ENCODE measurements around the gene DCX. TPM values are rescaled to one million over a fixed set of nuclear protein-coding genes. Genes with fewer than 3 reads are reported as not detected.

The DCX gene
- not detected for total RNA-seq

- DNase-seq, result no peak
- H3K36me3 ChIP-seq, result no peaks in the 10 kb centered on the region
- H3K27ac ChIP-seq, result no peak within 1 kb of the TSS
- no peaks in the 10 kb centered on the region for H3K4me1 ChIP-seq
- no peak within 1 kb of the TSS for H3K4me3 ChIP-seq
- H3K9me3 ChIP-seq, result no peaks in the 10 kb centered on the region
- TF ChIP-seq, protein P1, sequence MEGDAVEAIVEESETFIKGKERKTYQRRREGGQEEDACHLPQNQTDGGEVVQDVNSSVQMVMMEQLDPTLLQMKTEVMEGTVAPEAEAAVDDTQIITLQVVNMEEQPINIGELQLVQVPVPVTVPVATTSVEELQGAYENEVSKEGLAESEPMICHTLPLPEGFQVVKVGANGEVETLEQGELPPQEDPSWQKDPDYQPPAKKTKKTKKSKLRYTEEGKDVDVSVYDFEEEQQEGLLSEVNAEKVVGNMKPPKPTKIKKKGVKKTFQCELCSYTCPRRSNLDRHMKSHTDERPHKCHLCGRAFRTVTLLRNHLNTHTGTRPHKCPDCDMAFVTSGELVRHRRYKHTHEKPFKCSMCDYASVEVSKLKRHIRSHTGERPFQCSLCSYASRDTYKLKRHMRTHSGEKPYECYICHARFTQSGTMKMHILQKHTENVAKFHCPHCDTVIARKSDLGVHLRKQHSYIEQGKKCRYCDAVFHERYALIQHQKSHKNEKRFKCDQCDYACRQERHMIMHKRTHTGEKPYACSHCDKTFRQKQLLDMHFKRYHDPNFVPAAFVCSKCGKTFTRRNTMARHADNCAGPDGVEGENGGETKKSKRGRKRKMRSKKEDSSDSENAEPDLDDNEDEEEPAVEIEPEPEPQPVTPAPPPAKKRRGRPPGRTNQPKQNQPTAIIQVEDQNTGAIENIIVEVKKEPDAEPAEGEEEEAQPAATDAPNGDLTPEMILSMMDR (IDR thresholded peaks at IDR 0.05), result no peak
- H3K27me3 ChIP-seq, result no peaks in the 10 kb centered on the region
Measured at GRCh38 chrX:111411983-111412382, at the start of gene DCX. TSS of gene DCX (minus strand) at chrX:111412192. CDS start at chrX:111410398, 1,794 bp downstream.

DNA sequence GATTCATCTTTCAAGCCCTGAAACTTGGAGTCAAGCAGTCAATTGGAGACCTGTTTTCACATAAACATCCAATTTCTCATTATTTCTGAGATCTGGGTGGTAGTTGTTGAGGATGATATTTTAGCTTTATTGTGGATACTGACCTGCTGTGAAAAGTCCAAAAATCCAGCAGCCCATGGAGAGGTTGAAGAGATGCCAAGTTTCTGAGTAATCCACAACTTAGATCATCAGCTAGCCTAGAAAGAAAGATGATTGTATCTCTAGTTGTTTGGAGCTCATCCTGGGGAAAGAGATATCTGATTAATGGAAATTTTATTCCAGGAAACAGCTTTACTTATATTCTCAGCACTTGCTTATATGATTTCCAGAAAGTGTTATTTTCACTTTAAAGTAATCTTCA is 48.6 kb upstream of the DCX start:
- TF ChIP-seq POLR2A (IDR thresholded peaks at IDR 0.05), result no peak
- TF ChIP-seq, protein P1 (IDR thresholded peaks at IDR 0.05), result no peak
- no peaks in the 10 kb centered on the region for H3K36me3 ChIP-seq
- no peaks in the 10 kb centered on the region for H3K4me1 ChIP-seq
- no peak overlapping the region for H3K27ac ChIP-seq
- H3K9me3 ChIP-seq, result no peaks in the 10 kb centered on the region
- H3K4me3 ChIP-seq, result no peak overlapping the region
- no peak for DNase-seq
- no peaks in the 10 kb centered on the region for H3K27me3 ChIP-seq

DNA sequence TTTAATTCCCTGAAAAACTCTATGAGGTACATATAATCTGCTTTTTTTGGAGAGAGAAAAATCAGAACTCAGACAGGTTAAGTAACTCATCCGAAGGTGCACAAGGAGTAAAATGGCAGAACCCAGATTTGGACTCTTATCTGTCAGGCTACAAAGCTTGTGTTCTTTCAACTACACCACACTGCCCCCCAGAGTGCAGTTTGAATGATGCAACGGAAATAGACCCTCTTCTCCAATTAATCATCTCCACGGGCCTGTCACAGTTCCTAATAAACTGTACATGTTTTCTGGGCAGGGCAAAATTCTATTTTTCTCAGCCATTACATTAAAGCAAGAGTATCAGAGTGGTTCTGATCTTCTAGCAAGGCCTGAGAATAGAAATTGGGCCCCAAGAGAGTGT is 35.3 kb upstream of the DCX start:
- Histone ChIP-seq H3K36me3 (no peaks in the 10 kb centered on the region), H3K27me3 (no peaks in the 10 kb centered on the region), H3K27ac (no peak overlapping the region), H3K4me1 (no peaks in the 10 kb centered on the region), H3K9me3 (no peaks in the 10 kb centered on the region), H3K4me3 (no peak overlapping the region)
- DNase-seq, result no peak
- TF ChIP-seq, protein P1 (IDR thresholded peaks at IDR 0.05), result no peak
- no peak for TF ChIP-seq POLR2A (IDR thresholded peaks at IDR 0.05)

GRCh38 chrX:111445485-111445884 is 33.5 kb upstream of the DCX start:
- no peaks in the 10 kb centered on the region for H3K9me3 ChIP-seq
- no peaks in the 10 kb centered on the region for H3K36me3 ChIP-seq
- TF ChIP-seq, protein P1 (IDR thresholded peaks at IDR 0.05), result peak in 5 of 6 experiments; percentile 6 to 55 (median 31)
- no peak for TF ChIP-seq POLR2A (IDR thresholded peaks at IDR 0.05)
- no peak for DNase-seq
- H3K4me3 ChIP-seq, result no peak overlapping the region
- H3K27me3 ChIP-seq, result no peaks in the 10 kb centered on the region
- no peaks in the 10 kb centered on the region for H3K4me1 ChIP-seq
- H3K27ac ChIP-seq, result no peak overlapping the region

GRCh38 chrX:111444881-111445280 is 32.9 kb upstream of the DCX start:
- H3K27ac ChIP-seq, result no peak overlapping the region
- no peak for DNase-seq
- H3K36me3 ChIP-seq, result no peaks in the 10 kb centered on the region
- TF ChIP-seq, protein P1 (IDR thresholded peaks at IDR 0.05), result no peak
- no peak for TF ChIP-seq POLR2A (IDR thresholded peaks at IDR 0.05)
- H3K9me3 ChIP-seq, result no peaks in the 10 kb centered on the region
- H3K4me1 ChIP-seq, result no peaks in the 10 kb centered on the region
- no peak overlapping the region for H3K4me3 ChIP-seq
- no peaks in the 10 kb centered on the region for H3K27me3 ChIP-seq

DNA sequence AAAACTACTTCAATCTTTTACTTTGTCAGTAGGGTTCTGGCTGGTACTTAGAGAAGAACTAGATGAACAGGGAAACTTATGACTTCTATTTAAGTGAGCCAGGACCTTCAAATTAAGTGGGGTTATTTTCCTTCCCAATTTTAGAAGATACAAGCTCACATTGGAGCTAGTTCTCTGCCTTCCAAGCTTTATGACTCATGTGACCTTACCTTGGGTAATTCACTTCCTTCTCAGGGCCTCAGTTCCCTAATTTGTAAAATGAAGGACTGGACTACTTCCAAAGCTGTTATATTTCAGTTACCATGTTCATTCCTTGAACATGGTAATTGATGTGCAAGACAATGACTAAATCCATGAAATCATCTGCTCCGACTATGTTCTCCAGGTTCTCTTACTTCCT is 32.0 kb upstream of the DCX start:
- Histone ChIP-seq H3K36me3 (no peaks in the 10 kb centered on the region), H3K4me3 (no peak overlapping the region), H3K27me3 (no peaks in the 10 kb centered on the region), H3K9me3 (no peaks in the 10 kb centered on the region), H3K27ac (no peak overlapping the region), H3K4me1 (no peaks in the 10 kb centered on the region)
- TF ChIP-seq, protein P1 (IDR thresholded peaks at IDR 0.05), result no peak
- TF ChIP-seq POLR2A (IDR thresholded peaks at IDR 0.05), result no peak
- no peak for DNase-seq
